WI38 (cell line): ENCODE results near the gene ZNF804A.
"Not testable (repeated sequence)": the region's sequence is repeated elsewhere in the genome, so short reads cannot be mapped to it uniquely, and the experiment has no call there.

Source experiments
- H3K4me3 ChIP-seq: 2 replicates; pipeline ENCODE4 v1.5.1; 2011; ENCODE audit warnings: low read depth, mild to moderate bottlenecking, control low read depth, low read length
- CTCF ChIP-seq: IDR thresholded peaks from 2 replicates; pipeline ENCODE4 v1.5.1; 2012; ENCODE audit warnings: low read depth, mild to moderate bottlenecking, control low read depth, low read length

ZNF804A gene

GRCh38 chr2:184743096-184743495 is 144.8 kb downstream of the ZNF804A start:
- no peak overlapping the region for H3K4me3 ChIP-seq
- no peak for TF ChIP-seq CTCF

GRCh38 chr2:184756161-184756560 is 157.8 kb downstream of the ZNF804A start:
- no peak overlapping the region for H3K4me3 ChIP-seq
- no peak for TF ChIP-seq CTCF

- no peak overlapping the region for H3K4me3 ChIP-seq
- TF ChIP-seq CTCF, result no peak
Measured at GRCh38 chr2:184756885-184757284, 158.6 kb downstream of the ZNF804A start.

GRCh38 chr2:184759557-184760255 is 161.4 kb downstream of the ZNF804A start:
- H3K4me3 ChIP-seq, result not testable (repeated sequence)

- TF ChIP-seq CTCF, result no peak
Measured at GRCh38 chr2:184760931-184761330, 162.6 kb downstream of the ZNF804A start.

GRCh38 chr2:184765112-184765895 is 167.0 kb downstream of the ZNF804A start:
- no peak overlapping the region for H3K4me3 ChIP-seq
- TF ChIP-seq CTCF, result no peak

More at GRCh38 chr2:184760931-184761330, 162.6 kb downstream of the ZNF804A start:
- H3K4me3 ChIP-seq, result no peak overlapping the region

- TF ChIP-seq CTCF, result no peak
- no peak overlapping the region for H3K4me3 ChIP-seq
Measured at GRCh38 chr2:184767059-184767458, 168.7 kb downstream of the ZNF804A start.
